Mucosa of descending colon (tissue), 3 donors: ENCODE data around the gene NPEPL1. TPM values are rescaled to one million over a fixed set of nuclear protein-coding genes. Genes with fewer than 3 reads are reported as not detected.
A peak's percentile ranks its signal among the peaks of the same experiment; 100 is the strongest.

Experiments used
- ATAC-seq: fragments of 200-7000 bp; cut with Tn5 transposase; one replicate; pipeline ENCODE4 v1.9.1; 2020; ENCODE audit warnings: mild to moderate bottlenecking, moderate library complexity
- DNase-seq, 3 donors: peaks; one replicate each; pipeline ENCODE4 v3.0.0-alpha.2; 2020
- H3K36me3 ChIP-seq: fragments of 200-600 bp; one replicate; pipeline ENCODE4 v1.8.0; 2021; ENCODE audit warnings: low read depth, mild to moderate bottlenecking
- H3K4me1 ChIP-seq: fragments of 200-600 bp; one replicate; pipeline ENCODE4 v1.8.0; 2021; ENCODE audit warnings: low read depth, mild to moderate bottlenecking
- H3K4me3 ChIP-seq: fragments of 200-600 bp; one replicate; pipeline ENCODE4 v1.8.0; 2021; ENCODE audit warnings: mild to moderate bottlenecking
- H3K9me3 ChIP-seq: fragments of 200-600 bp; one replicate; pipeline ENCODE4 v1.8.0; 2021; ENCODE audit warnings: mild to moderate bottlenecking
- CTCF ChIP-seq: fragments of 200-600 bp; IDR thresholded peaks from one replicate; pipeline ENCODE4 v1.8.0; 2022; ENCODE audit warnings: antibody characterized with exemption, mild to moderate bottlenecking
- intact Hi-C, 2 donors: fragments of 100-400 bp; cut with DNase I in 1 of 2; cut with micrococcal nuclease in 1 of 2; formaldehyde crosslinking; loops; one replicate each; pipeline versions ENCODE4 v1.11.0 to v1.11.1; 2022; cut with DNase I, micrococcal nuclease
- total RNA-seq, 3 donors: library from RNA; stranded (reverse); fragmentation: NEBNext Ultra II Directional in 2 of 3; extraction: Animal tissue kit (Norgen Biotek cat#: 25700) in 2 of 3; gene quantifications; one replicate each; pipeline versions ENCODE4 v1.2.1 to v1.2.4, GENCODE V29; 2021 to 2023
- donor health status: DM: no; HTN: no; CAD: no; lungs with moderate emphysema.
- donor health status: DM: no; HTN: no; CAD: no.
- donor health status: DM: no; HTN: yes; CAD: no.

The NPEPL1 gene
- total RNA-seq, 3 donors from 2014 or later = 26.8 to 41.6 (median 30.8) TPM

- intact Hi-C loops = no loop called here
These were observed 23.3 kb downstream of the NPEPL1 start for GRCh38 chr20:58715801-58716475.

GRCh38 chr20:58716476-58717277 is 24.1 kb downstream of the NPEPL1 start:
- Histone ChIP-seq H3K4me1 (no peaks in the 10 kb centered on the region), H3K4me3 (no peak overlapping the region), H3K9me3 (no peaks in the 10 kb centered on the region), H3K36me3 (no peaks in the 10 kb centered on the region)
- intact Hi-C loops = no loop called here
- TF ChIP-seq CTCF = no peak
- no peak for ATAC-seq
- DNase-seq = peak in 2 of 3 donors; percentile 24 to 47

More at GRCh38 chr20:58715801-58716475, 23.3 kb downstream of the NPEPL1 start:
- H3K4me3 ChIP-seq = no peak overlapping the region
- H3K4me1 ChIP-seq = no peaks in the 10 kb centered on the region
- TF ChIP-seq CTCF = no peak
- no peaks in the 10 kb centered on the region for H3K9me3 ChIP-seq
- ATAC-seq = no peak
- no peaks in the 10 kb centered on the region for H3K36me3 ChIP-seq
- peak in 2 of 3 donors; percentile 14 to 33 for DNase-seq

GRCh38 chr20:58717278-58718091 is 24.9 kb downstream of the NPEPL1 start:
- Histone ChIP-seq H3K4me3 (no peak overlapping the region), H3K9me3 (no peaks in the 10 kb centered on the region), H3K4me1 (no peaks in the 10 kb centered on the region), H3K36me3 (no peaks in the 10 kb centered on the region)
- intact Hi-C loops = no loop called here
- TF ChIP-seq CTCF = no peak
- no peak for ATAC-seq
- DNase-seq = peak in 2 of 3 donors; percentile 20 to 43

GRCh38 chr20:58718121-58718563 is 25.5 kb downstream of the NPEPL1 start:
- H3K9me3 ChIP-seq = no peaks in the 10 kb centered on the region
- intact Hi-C loops = no loop called here
- H3K4me1 ChIP-seq = no peaks in the 10 kb centered on the region
- ATAC-seq (no peak), DNase-seq (peak in 2 of 3 donors; percentile 18 to 37)
- H3K36me3 ChIP-seq = no peaks in the 10 kb centered on the region
- H3K4me3 ChIP-seq = no peak overlapping the region
- no peak for TF ChIP-seq CTCF

- no peak for TF ChIP-seq CTCF
- Histone ChIP-seq H3K9me3 (no peaks in the 10 kb centered on the region), H3K4me3 (no peak overlapping the region), H3K36me3 (no peaks in the 10 kb centered on the region), H3K4me1 (no peaks in the 10 kb centered on the region)
- DNase-seq (no peak), ATAC-seq (no peak)
- intact Hi-C loops = no loop called here
These were observed 26.1 kb downstream of the NPEPL1 start for GRCh38 chr20:58718729-58719128.
